Liver (tissue), 9 donors: ENCODE data around the gene NDUFA3. TPM values are rescaled to one million over a fixed set of nuclear protein-coding genes. Genes with fewer than 3 reads are reported as not detected.

Experiments
- DNase-seq: peaks from one replicate; pipeline ENCODE4 v3.0.0-alpha.2; 2017; ENCODE audit warnings: low spot score
- H3K27ac ChIP-seq, 2 donors: one replicate each; pipeline ENCODE4 v1.7.0; 2013; ENCODE audit warnings: inconsistent platforms in 2 of 2, low read length in 2 of 2, control low read depth in 1 of 2, low read depth in 1 of 2, mild to moderate bottlenecking in 1 of 2
- H3K27me3 ChIP-seq, 4 donors: one replicate each; pipeline versions ENCODE4 v1.6.1 to v1.7.0; 2013; ENCODE audit warnings: low read length in 3 of 4, inconsistent platforms in 1 of 4, mild to moderate bottlenecking in 1 of 4, moderate library complexity in 1 of 4; ENCODE audit not compliant: control insufficient read depth in 4 of 4, insufficient read depth in 4 of 4
- H3K36me3 ChIP-seq, 4 donors: one replicate each; pipeline versions ENCODE4 v1.6.1 to v1.7.0; 2013; ENCODE audit warnings: low read length in 3 of 4, mild to moderate bottlenecking in 3 of 4, low read depth in 1 of 4, moderate library complexity in 1 of 4; ENCODE audit not compliant: control insufficient read depth in 4 of 4, insufficient read depth in 3 of 4
- H3K4me1 ChIP-seq, 4 donors: one replicate each; pipeline versions ENCODE4 v1.6.1 to v1.7.0; 2013; ENCODE audit warnings: low read length in 3 of 4, mild to moderate bottlenecking in 3 of 4, moderate library complexity in 1 of 4; ENCODE audit not compliant: control insufficient read depth in 4 of 4, insufficient read depth in 4 of 4
- H3K4me3 ChIP-seq, 3 donors: one replicate each; pipeline versions ENCODE4 v1.6.1 to v1.7.0; 2013; ENCODE audit warnings: low read length in 3 of 3, control low read depth in 1 of 3, low read depth in 1 of 3, mild to moderate bottlenecking in 1 of 3
- H3K9ac ChIP-seq, 2 donors: one replicate each; pipeline ENCODE4 v1.7.0; 2013; ENCODE audit warnings: low read length in 2 of 2, mild to moderate bottlenecking in 2 of 2, moderate library complexity in 2 of 2, control low read depth in 1 of 2, low read depth in 1 of 2
- H3K9me3 ChIP-seq, 4 donors: one replicate each; pipeline versions ENCODE4 v1.6.1 to v1.7.0; 2013; ENCODE audit warnings: low read length in 3 of 4; ENCODE audit not compliant: control insufficient read depth in 4 of 4
- ATF3 ChIP-seq: IDR thresholded peaks from 2 replicates; pipeline ENCODE4 v1.6.1; 2016; ENCODE audit warnings: antibody characterized with exemption
- CTCF ChIP-seq: fragments of 150-350 bp; IDR thresholded peaks from 2 replicates; pipeline ENCODE4 v1.5.1; 2017; ENCODE audit warnings: improper control_type of control experiment, low read depth, low read length; ENCODE audit not compliant: missing input control
- EGR1 ChIP-seq, 2 donors: IDR thresholded peaks; 2 replicates each; pipeline ENCODE4 v1.6.1; 2016 to 2018; ENCODE audit warnings: antibody characterized with exemption in 2 of 2, low read depth in 2 of 2
- FOXA1 ChIP-seq: IDR thresholded peaks from 2 replicates; pipeline ENCODE4 v1.6.1; 2016; ENCODE audit warnings: antibody characterized with exemption
- FOXA2 ChIP-seq: IDR thresholded peaks from 2 replicates; pipeline ENCODE4 v1.6.1; 2016; ENCODE audit warnings: antibody characterized with exemption
- GABPA ChIP-seq, 2 donors: IDR thresholded peaks in 1 of 2; conservative IDR thresholded peaks in 1 of 2; 2 replicates each; pipeline ENCODE4 v1.6.1; 2016; ENCODE audit warnings: antibody characterized with exemption in 2 of 2, mild to moderate bottlenecking in 1 of 2, moderate library complexity in 1 of 2
- HNF4A ChIP-seq, 2 donors: conservative IDR thresholded peaks; 2 replicates each; pipeline ENCODE4 v1.6.1; 2016; ENCODE audit warnings: antibody characterized with exemption in 2 of 2, mild to moderate bottlenecking in 2 of 2
- HNF4G ChIP-seq: IDR thresholded peaks from 2 replicates; pipeline ENCODE4 v1.6.1; 2016; ENCODE audit warnings: antibody characterized with exemption
- JUND ChIP-seq, 2 donors: IDR thresholded peaks; 2 replicates each; pipeline ENCODE4 v1.6.1; 2016; ENCODE audit warnings: antibody characterized with exemption in 2 of 2
- MAX ChIP-seq: IDR thresholded peaks from 2 replicates; pipeline ENCODE4 v1.6.1; 2016; ENCODE audit warnings: antibody characterized with exemption
- NR2F2 ChIP-seq: IDR thresholded peaks from 2 replicates; pipeline ENCODE4 v1.6.1; 2016; ENCODE audit warnings: antibody characterized with exemption
- RAD21 ChIP-seq, 2 donors: IDR thresholded peaks; 2 replicates each; pipeline ENCODE4 v1.6.1; 2016; ENCODE audit warnings: antibody characterized with exemption in 2 of 2, mild to moderate bottlenecking in 2 of 2
- REST ChIP-seq: IDR thresholded peaks from 2 replicates; pipeline ENCODE4 v1.6.1; 2016; ENCODE audit warnings: antibody characterized with exemption, mild to moderate bottlenecking
- RXRA ChIP-seq, 2 donors: IDR thresholded peaks; 2 replicates each; pipeline ENCODE4 v1.6.1; 2017 to 2018; ENCODE audit warnings: antibody characterized with exemption in 2 of 2, mild to moderate bottlenecking in 1 of 2
- SP1 ChIP-seq: IDR thresholded peaks from 2 replicates; pipeline ENCODE4 v1.6.1; 2018; ENCODE audit warnings: antibody characterized with exemption, mild to moderate bottlenecking
- TAF1 ChIP-seq: conservative IDR thresholded peaks from 2 replicates; pipeline ENCODE4 v1.6.1; 2016; ENCODE audit warnings: antibody characterized with exemption, mild to moderate bottlenecking
- YY1 ChIP-seq: IDR thresholded peaks from 2 replicates; pipeline ENCODE4 v1.6.1; 2016; ENCODE audit warnings: antibody characterized with exemption, mild to moderate bottlenecking
- ZBTB33 ChIP-seq: IDR thresholded peaks from 2 replicates; pipeline ENCODE4 v1.6.1; 2016; ENCODE audit warnings: antibody characterized with exemption
- WGBS: extraction: QIAGEN DNeasy Blood & Tissue Kit; methylation state at CpG from one replicate; pipeline ENCODE4 v1.1.7; 2013; 5-methylcytosine and 5-hydroxymethylcytosine counted together
- polyA plus RNA-seq, 2 donors: library from polyadenylated mRNA; stranded (reverse) in 1 of 2; unstranded in 1 of 2; fragments of 200-250 nt in 1 of 2; fragments of >200 nt in 1 of 2; fragmentation: Nextera tagmentation in 1 of 2; extraction: Ambion mirVana in 1 of 2; gene quantifications; one replicate each; pipeline versions ENCODE4 v1.2.1 to v1.2.3, GENCODE V29; 2013 to 2015
- total RNA-seq, 2 donors: library from RNA; depleted of rRNA; stranded (reverse); fragments of >200 nt; gene quantifications; one replicate each; pipeline ENCODE4 v1.2.3, GENCODE V29; 2014
- donor health status: healthy.
- donor health status: healthy.
- donor health status: healthy.
- donor health status: healthy.
- donor health status: healthy.

NDUFA3 gene
- total and polyA plus RNA-seq, 4 donors, result 5.9 to 343 (median 68.5) TPM

GRCh38 chr19:54081032-54081431, 21.6 kb upstream of the NDUFA3 start, which contains the start of gene TARM1:
Gene TARM1, minus strand, starts transcription at chr19:54081365. Its CDS starts 25 bp downstream, at chr19:54081340.
- Histone ChIP-seq H3K27me3 (no peaks in the 10 kb centered on the region), H3K9ac (no peak within 1 kb of the TSS), H3K4me1 (no peaks in the 10 kb centered on the region), H3K36me3 (no peaks in the 10 kb centered on the region), H3K27ac (no peak within 1 kb of the TSS), H3K9me3 (peaks cover 5 to 8% (median 7%) of the 10 kb centered on the region in 4 donors), H3K4me3 (peak within 1 kb of the TSS in 2 of 3 donors; percentile 18 to 30)
- 78% methylated on average over 7 of the region's 7 CpGs for WGBS
- no peak for DNase-seq
- TF ChIP-seq RAD21 (IDR thresholded peaks at IDR 0.05), result no peak
- TF ChIP-seq MAX, result no peak
- no peak for TF ChIP-seq JUND (IDR thresholded peaks at IDR 0.05)
- no peak for TF ChIP-seq TAF1
- no peak for TF ChIP-seq REST
- TF ChIP-seq YY1, result no peak
- TF ChIP-seq EGR1 (IDR thresholded peaks at IDR 0.05; ENCODE audit: low read depth in 2 of 2), result no peak
- TF ChIP-seq GABPA (IDR thresholded peaks at IDR 0.05 in 1 of 2, conservative IDR thresholded peaks at IDR 0.05 in 1 of 2), result no peak
- TF ChIP-seq RXRA (IDR thresholded peaks at IDR 0.05), result no peak
- no peak for TF ChIP-seq HNF4A (conservative IDR thresholded peaks at IDR 0.05)
- no peak for TF ChIP-seq FOXA1
- TF ChIP-seq ZBTB33, result no peak
- TF ChIP-seq NR2F2, result no peak
- no peak for TF ChIP-seq FOXA2
- TF ChIP-seq HNF4G, result no peak
- TF ChIP-seq ATF3, result no peak
- no peak for TF ChIP-seq SP1
- TF ChIP-seq CTCF, result no peak
